Cardiac muscle cell (in vitro differentiated cells and primary cell): ENCODE measurements around the gene NF1. TPM values are rescaled to one million over a fixed set of nuclear protein-coding genes. Genes with fewer than 3 reads are reported as not detected.

Experiments
- DNase-seq, 2 donors: peaks; one replicate each; pipeline versions ENCODE4 v3.0.0 to v3.0.0-alpha.2; 2010 to 2017; ENCODE audit warnings: low read depth in 1 of 2, low spot score in 1 of 2
- H3K27ac ChIP-seq: fragments of 200-600 bp; sonication (generic); 2 replicates; pipeline ENCODE4 v1.5.1; 2016
- H3K27me3 ChIP-seq: fragments of 200-600 bp; sonication (generic); 2 replicates; pipeline ENCODE4 v1.6.0; 2016; ENCODE audit warnings: control low read depth
- H3K36me3 ChIP-seq: fragments of 200-600 bp; sonication (generic); 2 replicates; pipeline ENCODE4 v1.5.1; 2016; ENCODE audit warnings: control low read depth
- H3K4me1 ChIP-seq: fragments of 200-600 bp; sonication (generic); 2 replicates; pipeline ENCODE4 v1.8.1; 2017; ENCODE audit warnings: low read depth, mild to moderate bottlenecking, mixed run types
- H3K4me3 ChIP-seq: fragments of 200-600 bp; sonication (generic); 2 replicates; pipeline ENCODE4 v1.5.1; 2016; ENCODE audit warnings: mild to moderate bottlenecking
- H3K9me3 ChIP-seq: fragments of 200-600 bp; sonication (generic); 2 replicates; pipeline ENCODE4 v1.5.1; 2017; ENCODE audit warnings: low read depth, mild to moderate bottlenecking, control low read depth
- polyA plus RNA-seq: library from polyadenylated mRNA; unstranded; fragments of >200 nt; fragmentation: Nextera tagmentation; extraction: Ambion mirVana; gene quantifications from 2 replicates; pipeline ENCODE4 v1.2.1, GENCODE V29; 2016
- total RNA-seq: library from RNA; depleted of rRNA; stranded (reverse); fragments of >200 nt; gene quantifications from 2 replicates; pipeline ENCODE4 v1.2.3, GENCODE V29; 2016
- TF ChIP-seq, protein P1 (sequence below): IDR thresholded peaks from 2 replicates; pipeline ENCODE4 v1.5.1; 2012; ENCODE audit warnings: low read depth, mild to moderate bottlenecking, low read length

The NF1 gene
- total and polyA plus RNA-seq, 2 experiments from 2014 or later = 17.7 to 32.9 TPM

DNA sequence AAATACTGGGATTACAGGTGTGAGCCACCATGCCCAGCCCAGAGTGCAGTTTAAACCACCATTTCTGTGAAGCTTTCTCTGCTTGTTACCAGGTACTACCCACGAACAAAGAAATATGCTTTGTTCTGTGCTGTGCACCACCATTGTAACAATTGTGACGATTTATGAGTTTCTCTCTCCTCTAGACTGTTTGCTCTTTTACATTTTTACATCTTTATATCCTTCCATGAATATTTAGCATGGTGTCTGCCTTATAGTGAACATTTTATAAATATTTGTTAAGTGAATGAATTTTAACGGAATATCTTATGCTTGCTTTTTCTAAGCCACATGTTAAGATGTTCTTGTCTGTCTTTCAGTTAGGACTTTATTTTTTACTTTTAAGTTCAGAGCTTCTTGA, 141.9 kb downstream of the NF1 start:
- TF ChIP-seq, protein P1, sequence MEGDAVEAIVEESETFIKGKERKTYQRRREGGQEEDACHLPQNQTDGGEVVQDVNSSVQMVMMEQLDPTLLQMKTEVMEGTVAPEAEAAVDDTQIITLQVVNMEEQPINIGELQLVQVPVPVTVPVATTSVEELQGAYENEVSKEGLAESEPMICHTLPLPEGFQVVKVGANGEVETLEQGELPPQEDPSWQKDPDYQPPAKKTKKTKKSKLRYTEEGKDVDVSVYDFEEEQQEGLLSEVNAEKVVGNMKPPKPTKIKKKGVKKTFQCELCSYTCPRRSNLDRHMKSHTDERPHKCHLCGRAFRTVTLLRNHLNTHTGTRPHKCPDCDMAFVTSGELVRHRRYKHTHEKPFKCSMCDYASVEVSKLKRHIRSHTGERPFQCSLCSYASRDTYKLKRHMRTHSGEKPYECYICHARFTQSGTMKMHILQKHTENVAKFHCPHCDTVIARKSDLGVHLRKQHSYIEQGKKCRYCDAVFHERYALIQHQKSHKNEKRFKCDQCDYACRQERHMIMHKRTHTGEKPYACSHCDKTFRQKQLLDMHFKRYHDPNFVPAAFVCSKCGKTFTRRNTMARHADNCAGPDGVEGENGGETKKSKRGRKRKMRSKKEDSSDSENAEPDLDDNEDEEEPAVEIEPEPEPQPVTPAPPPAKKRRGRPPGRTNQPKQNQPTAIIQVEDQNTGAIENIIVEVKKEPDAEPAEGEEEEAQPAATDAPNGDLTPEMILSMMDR = no peak
- H3K36me3 ChIP-seq = peaks cover 51% of the 10 kb centered on the region
- DNase-seq = no peak
- no peaks in the 10 kb centered on the region for H3K27me3 ChIP-seq
- H3K4me3 ChIP-seq = no peak overlapping the region
- H3K9me3 ChIP-seq = no peaks in the 10 kb centered on the region
- H3K4me1 ChIP-seq = no peaks in the 10 kb centered on the region
- H3K27ac ChIP-seq = no peak overlapping the region

DNA sequence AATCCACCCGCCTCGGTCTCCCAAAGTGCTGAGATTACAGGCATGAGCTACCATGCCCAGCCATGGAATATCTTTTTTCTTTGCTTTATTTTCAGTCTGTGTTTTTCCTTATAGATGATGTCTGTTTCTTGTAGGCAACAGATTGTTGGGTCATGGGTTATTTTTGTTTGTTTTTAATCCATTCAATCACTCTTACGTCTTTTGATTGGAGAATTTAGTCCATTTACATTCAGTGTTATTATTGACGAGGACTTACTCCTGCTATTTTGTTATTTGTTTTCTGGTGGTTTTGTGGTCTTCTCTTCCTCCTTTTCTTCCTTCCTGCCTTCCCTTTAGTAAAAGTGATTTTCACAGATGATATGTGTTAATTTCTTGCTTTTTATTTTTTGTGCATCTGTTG, 146.3 kb downstream of the NF1 start:
- H3K27ac ChIP-seq = no peak overlapping the region
- H3K27me3 ChIP-seq = no peaks in the 10 kb centered on the region
- TF ChIP-seq, protein P1 = no peak
- H3K4me3 ChIP-seq = no peak overlapping the region
- no peaks in the 10 kb centered on the region for H3K4me1 ChIP-seq
- no peak for DNase-seq
- peaks cover 35% of the 10 kb centered on the region for H3K36me3 ChIP-seq
- no peaks in the 10 kb centered on the region for H3K9me3 ChIP-seq

DNA sequence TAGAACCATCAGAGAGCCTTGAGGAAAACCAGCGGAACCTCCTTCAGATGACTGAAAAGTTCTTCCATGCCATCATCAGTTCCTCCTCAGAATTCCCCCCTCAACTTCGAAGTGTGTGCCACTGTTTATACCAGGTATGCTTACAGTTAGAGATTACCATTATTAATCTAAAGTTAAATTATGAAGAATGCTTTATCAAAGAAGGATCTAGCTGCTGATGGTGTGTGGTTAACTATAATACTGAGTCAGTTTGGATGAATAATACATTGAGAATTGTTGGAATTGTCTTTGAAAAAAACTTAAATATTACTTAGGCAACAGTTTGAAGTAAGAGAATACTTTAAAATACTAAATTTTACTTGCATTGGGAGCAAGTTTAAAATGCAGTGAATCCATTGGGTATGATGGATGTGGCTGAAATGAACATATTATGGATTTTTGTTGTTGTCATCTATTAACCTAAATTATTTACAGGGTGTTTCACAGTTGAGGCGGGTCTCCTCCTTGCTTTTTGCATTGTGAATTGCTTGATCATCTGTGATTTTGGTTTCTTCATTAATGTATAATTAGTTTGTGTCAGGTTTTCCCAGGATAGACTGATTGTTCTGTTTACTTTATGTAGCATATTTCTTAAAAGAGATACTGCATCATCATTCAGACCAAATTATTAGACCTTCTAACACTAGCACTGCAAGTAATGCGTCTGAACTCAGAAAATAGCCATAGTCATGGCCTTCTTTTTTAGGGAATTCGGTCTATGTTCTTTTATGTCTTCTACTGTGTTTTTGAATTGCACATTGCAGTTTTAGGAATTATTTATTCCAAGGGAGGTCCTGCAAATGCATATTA, 154.4 kb downstream of the NF1 start:
- DNase-seq = peak in 1 of 2 donors; percentile 55
- Histone ChIP-seq H3K27ac (peak overlapping the region; percentile 1), H3K36me3 (peaks cover 15% of the 10 kb centered on the region), H3K27me3 (no peaks in the 10 kb centered on the region), H3K4me1 (no peaks in the 10 kb centered on the region), H3K4me3 (no peak overlapping the region), H3K9me3 (no peaks in the 10 kb centered on the region)
- TF ChIP-seq, protein P1 = no peak

DNA sequence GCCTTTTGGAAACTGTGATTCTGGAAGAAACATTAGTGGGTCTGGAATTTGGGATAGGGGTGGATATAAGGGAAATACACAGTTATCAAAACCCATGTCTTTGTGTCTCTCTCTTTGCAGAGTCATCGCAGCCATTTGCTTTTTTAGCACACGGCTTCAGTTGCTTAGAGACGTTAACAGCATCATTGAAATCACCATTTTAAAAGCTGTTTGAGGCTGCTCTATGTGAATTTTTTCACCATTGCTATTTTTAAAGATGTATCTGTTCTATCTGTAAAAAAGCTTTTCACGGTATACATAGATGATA, 155.0 kb downstream of the NF1 start:
- TF ChIP-seq, protein P1 = no peak
- no peaks in the 10 kb centered on the region for H3K4me1 ChIP-seq
- H3K4me3 ChIP-seq = no peak overlapping the region
- no peak for DNase-seq
- H3K27ac ChIP-seq = peak overlapping the region; percentile 1
- H3K36me3 ChIP-seq = peaks cover 15% of the 10 kb centered on the region
- no peaks in the 10 kb centered on the region for H3K9me3 ChIP-seq
- H3K27me3 ChIP-seq = no peaks in the 10 kb centered on the region

DNA sequence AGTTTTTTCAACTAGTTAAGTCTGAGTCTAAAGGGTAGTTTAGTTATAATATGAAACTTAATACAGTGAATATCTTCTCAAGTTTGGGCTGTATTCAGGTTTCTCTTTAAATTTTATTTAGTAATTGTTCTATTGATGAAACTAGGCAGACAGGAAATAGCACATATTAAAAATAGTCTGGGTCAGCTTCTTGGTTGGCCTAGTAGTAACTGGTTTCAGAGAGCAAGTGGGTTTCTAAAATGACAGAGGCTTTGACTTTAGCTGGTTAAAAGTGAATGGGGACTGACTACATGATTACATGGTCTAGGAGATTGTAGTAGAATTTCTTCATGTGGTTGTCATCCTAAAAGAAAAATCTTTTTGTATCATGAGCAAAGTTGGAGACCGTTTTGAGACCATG, 155.5 kb downstream of the NF1 start:
- no peaks in the 10 kb centered on the region for H3K4me1 ChIP-seq
- peak overlapping the region; percentile 1 for H3K27ac ChIP-seq
- H3K36me3 ChIP-seq = peaks cover 15% of the 10 kb centered on the region
- DNase-seq = no peak
- no peaks in the 10 kb centered on the region for H3K9me3 ChIP-seq
- TF ChIP-seq, protein P1 = no peak
- no peak overlapping the region for H3K4me3 ChIP-seq
- H3K27me3 ChIP-seq = no peaks in the 10 kb centered on the region
